Colonic mucosa (tissue), 4 donors: ENCODE data around the gene P2RX5. TPM values are rescaled to one million over a fixed set of nuclear protein-coding genes. Genes with fewer than 3 reads are reported as not detected.
A peak's percentile ranks its signal among the peaks of the same experiment; 100 is the strongest.

Source experiments
- DNase-seq: peaks from one replicate; pipeline ENCODE4 v3.0.0-alpha.2; 2020
- H3K27ac ChIP-seq: fragments of 200-600 bp; one replicate; pipeline ENCODE4 v1.8.0; 2021
- H3K27me3 ChIP-seq: fragments of 200-600 bp; one replicate; pipeline ENCODE4 v1.8.0; 2021
- H3K36me3 ChIP-seq: fragments of 200-600 bp; one replicate; pipeline ENCODE4 v1.8.0; 2021
- H3K4me1 ChIP-seq: fragments of 200-600 bp; one replicate; pipeline ENCODE4 v1.8.0; 2021; ENCODE audit warnings: mild to moderate bottlenecking
- H3K4me3 ChIP-seq: fragments of 200-600 bp; one replicate; pipeline ENCODE4 v1.8.0; 2021
- H3K9ac ChIP-seq, 2 donors: one replicate each; pipeline ENCODE4 v1.7.0; 2013; ENCODE audit warnings: control low read depth in 2 of 2, low read depth in 2 of 2, low read length in 2 of 2
- H3K9me3 ChIP-seq: fragments of 200-600 bp; one replicate; pipeline ENCODE4 v1.8.0; 2021
- intact Hi-C: fragments of 100-400 bp; cut with DNase I; formaldehyde crosslinking; loops from one replicate; pipeline ENCODE4 v1.14.1; 2022
- total RNA-seq, 2 donors: library from RNA; stranded (reverse); fragmentation: NEBNext Ultra II Directional in 1 of 2; extraction: Animal tissue kit (Norgen Biotek cat#: 25700) in 1 of 2; gene quantifications; one replicate each; pipeline ENCODE4 v1.2.1, GENCODE V29; 2021
- TF ChIP-seq, protein P1 (sequence below): fragments of 200-600 bp; IDR thresholded peaks from one replicate; pipeline ENCODE4 v1.8.0; 2022; ENCODE audit warnings: antibody characterized with exemption, mild to moderate bottlenecking
- donor health status: healthy.
- donor health status: DM: no; HTN: no; CAD: no.
- donor health status: DM: no; HTN: no; CAD: no.

Gene P2RX5
- total RNA-seq, 2 donors from 2014 or later = 0.93 to 1.5 TPM

DNA sequence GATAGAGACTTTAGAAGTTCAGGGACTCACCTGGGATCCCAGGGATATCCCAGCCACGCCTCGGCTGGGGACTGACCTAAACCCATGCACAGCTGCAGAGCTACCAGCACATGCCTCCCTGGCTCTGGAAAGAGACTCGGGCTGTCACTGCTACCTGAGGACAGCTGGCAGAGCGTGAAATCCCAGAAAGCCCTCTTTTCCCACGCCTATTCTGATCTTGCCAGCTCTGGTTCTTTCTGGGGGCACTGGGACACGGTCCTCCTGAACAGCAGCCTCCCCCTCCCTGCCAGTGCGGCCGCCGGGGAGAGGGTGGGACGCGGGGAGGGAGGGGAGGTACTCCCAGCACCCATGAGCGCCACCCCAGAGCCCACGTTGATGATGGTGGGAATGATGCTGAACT, 10.8 kb downstream of the P2RX5 start:
- no peak for DNase-seq
- Histone ChIP-seq H3K27me3 (peaks cover 9% of the 10 kb centered on the region), H3K27ac (no peak overlapping the region)

GRCh38 chr17:3683054-3683511, 12.9 kb downstream of the P2RX5 start:
- Histone ChIP-seq H3K9me3 (no peaks in the 10 kb centered on the region), H3K4me3 (no peak overlapping the region), H3K27ac (no peak overlapping the region), H3K9ac (no peak overlapping the region), H3K4me1 (no peaks in the 10 kb centered on the region), H3K27me3 (peaks cover 9% of the 10 kb centered on the region), H3K36me3 (no peaks in the 10 kb centered on the region)
- no peak for DNase-seq
- TF ChIP-seq, protein P1, sequence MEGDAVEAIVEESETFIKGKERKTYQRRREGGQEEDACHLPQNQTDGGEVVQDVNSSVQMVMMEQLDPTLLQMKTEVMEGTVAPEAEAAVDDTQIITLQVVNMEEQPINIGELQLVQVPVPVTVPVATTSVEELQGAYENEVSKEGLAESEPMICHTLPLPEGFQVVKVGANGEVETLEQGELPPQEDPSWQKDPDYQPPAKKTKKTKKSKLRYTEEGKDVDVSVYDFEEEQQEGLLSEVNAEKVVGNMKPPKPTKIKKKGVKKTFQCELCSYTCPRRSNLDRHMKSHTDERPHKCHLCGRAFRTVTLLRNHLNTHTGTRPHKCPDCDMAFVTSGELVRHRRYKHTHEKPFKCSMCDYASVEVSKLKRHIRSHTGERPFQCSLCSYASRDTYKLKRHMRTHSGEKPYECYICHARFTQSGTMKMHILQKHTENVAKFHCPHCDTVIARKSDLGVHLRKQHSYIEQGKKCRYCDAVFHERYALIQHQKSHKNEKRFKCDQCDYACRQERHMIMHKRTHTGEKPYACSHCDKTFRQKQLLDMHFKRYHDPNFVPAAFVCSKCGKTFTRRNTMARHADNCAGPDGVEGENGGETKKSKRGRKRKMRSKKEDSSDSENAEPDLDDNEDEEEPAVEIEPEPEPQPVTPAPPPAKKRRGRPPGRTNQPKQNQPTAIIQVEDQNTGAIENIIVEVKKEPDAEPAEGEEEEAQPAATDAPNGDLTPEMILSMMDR = peak; percentile 90
- intact Hi-C loops = no loop called here

More for the DNA sequence above, 10.8 kb downstream of the P2RX5 start:
- TF ChIP-seq, protein P1 = no peak
- H3K4me1 ChIP-seq = no peaks in the 10 kb centered on the region
- H3K4me3 ChIP-seq = no peak overlapping the region
- H3K9me3 ChIP-seq = no peaks in the 10 kb centered on the region
- no peaks in the 10 kb centered on the region for H3K36me3 ChIP-seq
- no peak overlapping the region for H3K9ac ChIP-seq
- intact Hi-C loops = no loop called here

GRCh38 chr17:3682033-3682432, 13.9 kb downstream of the P2RX5 start:
- peaks cover 9% of the 10 kb centered on the region for H3K27me3 ChIP-seq
- no peak for DNase-seq
- H3K36me3 ChIP-seq = no peaks in the 10 kb centered on the region
- no peak overlapping the region for H3K9ac ChIP-seq
- no peaks in the 10 kb centered on the region for H3K9me3 ChIP-seq
- TF ChIP-seq, protein P1 = no peak
- intact Hi-C loops = no loop called here
- no peak overlapping the region for H3K27ac ChIP-seq
- no peaks in the 10 kb centered on the region for H3K4me1 ChIP-seq
- no peak overlapping the region for H3K4me3 ChIP-seq

DNA sequence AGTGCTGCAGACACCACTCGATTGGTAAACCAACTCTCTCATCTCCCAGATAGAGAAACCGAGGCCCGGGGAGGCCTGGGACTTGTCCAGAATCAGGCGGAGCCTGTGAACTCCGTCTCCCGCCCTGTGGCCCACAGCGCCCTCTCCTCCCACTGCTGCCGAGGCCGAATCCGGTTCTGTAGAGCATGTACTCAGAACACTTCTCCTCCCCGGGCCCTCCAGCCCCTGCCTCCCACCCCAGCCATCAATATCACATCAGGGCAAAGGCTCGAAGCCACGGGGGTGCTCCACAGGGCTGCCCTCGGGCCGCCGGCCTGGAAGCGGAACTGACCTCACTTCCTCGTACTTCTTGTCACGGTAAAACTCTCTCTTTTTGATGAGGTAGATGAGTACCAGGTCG, 14.4 kb downstream of the P2RX5 start:
- DNase-seq = no peak
- intact Hi-C loops = no loop called here
- Histone ChIP-seq H3K36me3 (no peaks in the 10 kb centered on the region), H3K9ac (no peak overlapping the region), H3K4me1 (no peaks in the 10 kb centered on the region), H3K4me3 (no peak overlapping the region), H3K9me3 (no peaks in the 10 kb centered on the region), H3K27me3 (peaks cover 9% of the 10 kb centered on the region), H3K27ac (no peak overlapping the region)
- TF ChIP-seq, protein P1 = no peak

DNA sequence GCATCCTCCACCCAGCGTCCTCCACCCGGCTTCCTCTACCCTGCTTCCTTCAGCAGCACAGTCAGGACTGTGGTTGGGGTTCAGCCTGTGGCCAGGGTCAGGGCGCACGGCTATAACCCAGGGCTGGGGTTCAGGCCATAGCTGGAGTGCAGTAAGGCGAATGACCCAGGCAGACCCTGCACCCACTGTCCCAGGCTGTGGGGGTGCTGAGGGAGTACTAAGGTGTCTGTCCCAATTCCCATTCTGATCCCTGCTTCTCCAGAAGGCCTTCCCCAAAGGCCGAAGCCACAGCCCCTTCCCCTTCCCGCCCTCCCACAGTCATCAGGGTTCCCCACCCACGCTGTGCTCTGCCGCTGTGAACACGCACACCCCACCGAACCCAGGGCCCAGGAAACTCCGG, 14.9 kb downstream of the P2RX5 start:
- intact Hi-C loops = no loop called here
- TF ChIP-seq, protein P1 = no peak
- no peak for DNase-seq
- H3K4me1 ChIP-seq = no peaks in the 10 kb centered on the region
- no peak overlapping the region for H3K27ac ChIP-seq
- no peaks in the 10 kb centered on the region for H3K36me3 ChIP-seq
- no peaks in the 10 kb centered on the region for H3K9me3 ChIP-seq
- H3K9ac ChIP-seq = no peak overlapping the region
- peaks cover 9% of the 10 kb centered on the region for H3K27me3 ChIP-seq
- no peak overlapping the region for H3K4me3 ChIP-seq
